ENCODE data around the gene JAK2.
A peak's percentile ranks its signal among the peaks of the same experiment; 100 is the strongest.
"Not testable (repeated sequence)": the region's sequence is repeated elsewhere in the genome, so short reads cannot be mapped to it uniquely, and the experiment has no call there.

Gene JAK2

DNA sequence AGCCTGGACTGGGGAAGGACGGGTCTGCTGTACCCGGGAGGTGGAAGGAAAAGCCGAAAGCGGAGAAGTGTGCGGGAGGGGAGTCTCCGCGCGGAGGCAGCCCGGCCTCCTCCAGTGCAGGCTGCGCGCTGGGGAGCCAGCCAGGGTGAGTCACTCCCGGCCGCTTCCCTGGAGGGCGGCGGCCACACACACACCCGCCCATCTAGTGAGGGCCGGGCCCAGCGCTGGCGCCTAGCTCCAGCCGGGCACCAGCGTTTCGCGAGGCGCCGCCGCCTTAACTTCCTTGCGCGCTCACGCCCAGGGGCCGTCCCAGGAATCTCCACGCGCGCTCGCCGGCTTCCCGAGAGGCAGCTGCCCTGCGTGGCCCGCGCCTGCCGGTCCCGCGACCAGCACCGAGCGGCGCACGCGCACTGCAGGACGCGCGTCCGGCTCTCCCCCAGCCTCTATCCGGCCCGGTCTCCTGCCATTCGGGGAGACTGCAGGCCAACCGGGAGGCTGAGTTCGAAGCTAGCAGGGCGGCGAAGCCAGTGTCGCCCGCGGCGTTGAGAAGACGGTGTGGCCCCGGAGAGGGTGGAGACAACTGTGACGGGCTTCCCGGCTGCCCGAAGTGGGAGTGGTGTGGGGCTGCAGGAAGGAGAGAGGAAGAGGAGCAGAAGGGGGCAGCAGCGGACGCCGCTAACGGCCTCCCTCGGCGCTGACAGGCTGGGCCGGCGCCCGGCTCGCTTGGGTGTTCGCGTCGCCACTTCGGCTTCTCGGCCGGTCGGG, at the start of gene JAK2:
JAK2 (plus strand) TSS at position 652 of the 765 bp plus-strand sequence. CDS start 36,716 bp downstream, outside the sequence.
- no peaks in the 10 kb centered on the region for H3K27me3 ChIP-seq
- no peaks in the 10 kb centered on the region for H3K9me3 ChIP-seq
- peak within 1 kb of the TSS; percentile 82 for H3K27ac ChIP-seq
- peaks cover 5% of the 10 kb centered on the region; the same call in 1 of the 2 replicates for H4K20me1 ChIP-seq
- peak within 1 kb of the TSS; percentile 78 for H3K4me3 ChIP-seq
- H3K36me3 ChIP-seq, result no peaks in the 10 kb centered on the region
- no peak for TF ChIP-seq Cebpa-rat (IDR thresholded peaks at IDR 0.05)
- H3K4me1 ChIP-seq, result peaks cover 30% of the 10 kb centered on the region
- peak within 1 kb of the TSS; percentile 86 for H3K4me2 ChIP-seq
- H3K9ac ChIP-seq, result peak within 1 kb of the TSS; percentile 87

DNA sequence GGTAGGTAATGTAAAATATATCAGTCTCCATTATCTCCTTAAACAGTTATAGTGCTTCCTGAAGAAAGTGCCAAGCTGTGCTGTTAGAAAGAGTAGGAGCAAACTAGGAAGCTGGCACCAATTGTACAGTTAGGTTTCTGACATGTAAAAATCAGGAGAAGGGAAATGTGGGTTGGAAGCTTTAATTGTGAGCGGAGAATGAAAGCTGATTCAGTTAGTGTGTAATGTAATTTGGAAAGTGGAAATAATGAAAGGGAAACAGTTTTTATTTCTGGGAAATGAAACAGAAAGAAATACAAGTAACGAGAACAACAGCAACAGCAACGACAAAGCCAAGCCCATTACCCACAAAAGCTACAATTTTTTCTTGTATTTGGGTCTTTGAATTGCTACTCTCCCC, 48.8 kb upstream of the JAK2 start:
- Histone ChIP-seq H3K9me3 (no peaks in the 10 kb centered on the region), H3K36me3 (no peaks in the 10 kb centered on the region), H3K9ac (no peak overlapping the region), H3K27ac (no peak overlapping the region), H3K4me1 (peaks cover 7% of the 10 kb centered on the region; the same call in 1 of the 2 replicates), H3K4me2 (no peak overlapping the region), H3K4me3 (no peak overlapping the region), H4K20me1 (no peaks in the 10 kb centered on the region), H3K27me3 (no peaks in the 10 kb centered on the region)
- no peak for TF ChIP-seq Cebpa-rat (IDR thresholded peaks at IDR 0.05)

DNA sequence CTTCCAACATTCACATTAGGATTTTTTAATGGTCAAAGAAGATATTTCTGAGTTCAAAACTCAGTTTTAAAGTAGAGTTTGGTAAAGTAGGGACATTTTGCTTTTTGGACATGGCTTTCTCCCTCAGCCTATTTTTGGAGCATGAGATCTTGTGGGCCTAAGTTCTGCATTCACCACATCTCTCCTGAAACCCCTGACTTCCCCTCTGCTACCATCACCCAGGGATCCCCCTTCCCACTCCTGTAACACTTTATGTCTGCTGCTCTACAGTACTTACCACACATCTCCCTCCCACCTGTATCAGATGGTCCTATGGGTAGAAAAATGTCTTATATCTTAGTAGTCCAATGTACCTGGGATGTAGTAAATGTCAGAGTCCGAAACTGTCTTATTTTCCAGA, 48.2 kb upstream of the JAK2 start:
- Histone ChIP-seq H3K36me3 (no peaks in the 10 kb centered on the region), H3K4me3 (no peak overlapping the region), H3K27me3 (no peaks in the 10 kb centered on the region), H4K20me1 (no peaks in the 10 kb centered on the region), H3K27ac (no peak overlapping the region), H3K9ac (no peak overlapping the region), H3K4me2 (no peak overlapping the region), H3K4me1 (peaks cover 7% of the 10 kb centered on the region; the same call in 1 of the 2 replicates), H3K9me3 (no peaks in the 10 kb centered on the region)
- TF ChIP-seq Cebpa-rat (IDR thresholded peaks at IDR 0.05), result no peak

DNA sequence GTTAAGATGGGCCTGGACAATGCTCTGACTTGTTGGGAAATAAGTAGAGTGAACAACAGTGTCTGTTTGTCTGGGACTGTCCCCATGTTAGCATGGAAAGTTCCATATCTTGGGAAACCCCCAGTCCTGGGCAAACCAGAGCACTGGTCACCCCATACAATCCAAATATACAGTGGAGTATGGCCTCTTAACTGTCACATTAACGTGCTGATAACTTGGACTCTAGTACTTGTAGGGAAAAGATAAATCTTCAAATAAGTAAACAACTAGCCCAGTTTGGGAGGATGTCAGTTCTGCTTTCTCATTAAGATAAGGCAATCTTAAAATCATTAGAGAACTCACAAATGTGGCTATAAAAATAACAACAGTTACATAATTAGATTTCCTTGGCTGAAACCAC, 47.6 kb upstream of the JAK2 start:
- TF ChIP-seq Cebpa-rat (IDR thresholded peaks at IDR 0.05), result no peak
- Histone ChIP-seq H3K27ac (no peak overlapping the region), H3K27me3 (no peaks in the 10 kb centered on the region), H3K9ac (no peak overlapping the region), H4K20me1 (no peaks in the 10 kb centered on the region), H3K4me3 (no peak overlapping the region), H3K36me3 (no peaks in the 10 kb centered on the region), H3K4me1 (peaks cover 7% of the 10 kb centered on the region; the same call in 1 of the 2 replicates), H3K4me2 (no peak overlapping the region), H3K9me3 (no peaks in the 10 kb centered on the region)

DNA sequence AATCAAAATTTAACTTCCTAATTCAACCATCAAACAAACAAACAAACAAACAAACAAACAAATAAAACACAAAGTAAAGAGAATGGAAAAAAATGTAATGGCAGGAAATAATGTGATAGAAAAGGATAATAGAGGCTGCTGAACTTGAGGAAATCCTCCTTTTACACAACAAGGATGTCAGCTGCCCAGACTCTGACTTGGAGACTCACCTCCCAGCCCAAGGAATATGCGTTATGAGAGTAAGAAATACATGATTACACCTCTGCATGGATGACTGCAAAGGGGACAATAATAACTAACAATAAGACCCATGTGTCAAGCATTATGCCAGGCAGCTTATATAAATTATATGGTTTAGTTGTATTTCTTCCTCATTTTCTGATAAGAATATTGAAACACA, 46.6 kb upstream of the JAK2 start:
- Histone ChIP-seq H3K4me3 (no peak overlapping the region), H4K20me1 (no peaks in the 10 kb centered on the region), H3K4me1 (peaks cover 7% of the 10 kb centered on the region; the same call in 1 of the 2 replicates), H3K27ac (no peak overlapping the region), H3K9me3 (no peaks in the 10 kb centered on the region), H3K9ac (no peak overlapping the region), H3K36me3 (no peaks in the 10 kb centered on the region), H3K4me2 (no peak overlapping the region), H3K27me3 (no peaks in the 10 kb centered on the region)
- no peak for TF ChIP-seq Cebpa-rat (IDR thresholded peaks at IDR 0.05)

DNA sequence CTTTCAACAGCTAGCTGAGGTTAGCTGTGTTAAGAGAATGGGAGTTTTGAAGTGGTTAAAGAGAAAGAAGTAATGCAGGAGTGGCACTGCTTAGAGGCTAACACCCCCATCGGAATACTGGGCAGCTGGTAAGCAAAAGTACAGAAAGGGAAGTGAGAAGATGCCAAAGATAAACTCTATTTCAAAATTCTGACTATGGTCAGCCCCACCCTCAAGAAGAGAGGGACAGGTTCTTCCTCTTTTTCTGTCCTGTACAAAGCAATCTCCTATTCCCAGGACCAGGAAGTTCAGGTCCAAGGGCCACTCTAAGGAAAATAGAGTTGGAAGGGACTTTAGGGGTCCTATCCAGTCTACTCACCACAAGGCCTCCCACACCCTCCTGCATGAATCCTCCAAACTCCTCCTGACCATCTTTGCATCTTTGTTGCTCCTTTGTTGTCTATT, 45.9 kb upstream of the JAK2 start:
- no peaks in the 10 kb centered on the region for H4K20me1 ChIP-seq
- H3K4me1 ChIP-seq, result peaks cover 7% of the 10 kb centered on the region; the same call in 1 of the 2 replicates
- H3K4me2 ChIP-seq, result no peak overlapping the region
- no peaks in the 10 kb centered on the region for H3K27me3 ChIP-seq
- no peak overlapping the region for H3K27ac ChIP-seq
- no peaks in the 10 kb centered on the region for H3K36me3 ChIP-seq
- no peak overlapping the region for H3K9ac ChIP-seq
- TF ChIP-seq Cebpa-rat (IDR thresholded peaks at IDR 0.05), result no peak
- no peaks in the 10 kb centered on the region for H3K9me3 ChIP-seq
- no peak overlapping the region for H3K4me3 ChIP-seq

DNA sequence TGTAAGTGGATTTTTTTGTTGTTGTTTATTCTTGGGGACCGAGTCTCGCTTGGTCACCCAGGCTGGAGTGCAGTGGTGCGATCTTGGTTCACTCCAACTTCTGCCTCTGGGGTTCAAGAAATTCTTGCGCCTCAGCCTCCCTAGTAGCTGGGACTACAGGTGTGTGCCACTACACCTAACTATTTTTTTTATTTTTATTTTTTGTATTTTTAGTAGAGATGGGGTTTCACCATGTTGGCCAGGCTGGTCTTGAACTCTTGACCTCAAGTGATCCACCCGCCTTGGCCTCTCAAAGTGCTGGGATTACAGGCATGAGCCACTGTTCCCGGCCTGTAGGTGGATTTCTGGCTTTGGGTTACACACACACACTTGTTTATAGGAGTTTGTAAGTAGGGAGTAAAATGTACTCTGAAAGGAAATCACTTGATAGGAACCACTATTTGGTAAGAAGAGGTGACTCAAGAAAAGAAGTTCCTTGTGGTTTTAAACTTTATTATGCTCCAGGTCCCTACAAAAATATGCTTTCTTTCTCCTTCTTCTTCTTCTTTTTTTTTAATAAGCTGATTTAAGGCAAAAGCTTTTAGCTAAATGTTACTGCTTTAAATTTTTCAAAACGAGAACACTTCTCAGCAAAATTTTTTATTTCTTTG, 42.9 kb upstream of the JAK2 start:
- H3K36me3 ChIP-seq, H4K20me1 ChIP-seq, H3K9ac ChIP-seq, H3K4me1 ChIP-seq, H3K4me3 ChIP-seq, H3K27ac ChIP-seq, H3K4me2 ChIP-seq, H3K9me3 ChIP-seq, H3K27me3 ChIP-seq: not testable (repeated sequence)

DNA sequence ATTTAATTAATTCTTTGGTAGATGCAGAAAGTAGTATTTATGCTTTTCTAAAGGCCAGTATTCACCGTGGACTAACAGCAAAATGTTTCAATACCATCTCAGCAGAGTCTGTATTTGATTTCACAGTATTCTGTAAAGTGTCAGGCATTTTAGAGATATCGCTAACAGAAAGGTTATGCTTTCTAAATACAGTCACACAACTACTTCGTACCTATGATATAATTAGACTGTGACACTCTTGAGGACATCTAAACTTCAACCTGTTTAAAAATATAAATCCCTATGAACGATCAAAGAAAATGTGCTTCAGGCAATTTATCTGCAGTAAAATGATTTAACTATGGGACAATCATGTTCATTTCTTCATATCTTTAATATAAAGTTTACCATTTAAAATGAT, 41.7 kb upstream of the JAK2 start:
- Histone ChIP-seq H3K9me3 (no peaks in the 10 kb centered on the region), H3K4me2 (no peak overlapping the region), H3K27me3 (no peaks in the 10 kb centered on the region), H3K36me3 (no peaks in the 10 kb centered on the region), H3K4me1 (peaks cover 7% of the 10 kb centered on the region; the same call in 1 of the 2 replicates), H3K27ac (no peak overlapping the region), H3K4me3 (no peak overlapping the region), H3K9ac (no peak overlapping the region), H4K20me1 (no peaks in the 10 kb centered on the region)
- no peak for TF ChIP-seq Cebpa-rat (IDR thresholded peaks at IDR 0.05)

DNA sequence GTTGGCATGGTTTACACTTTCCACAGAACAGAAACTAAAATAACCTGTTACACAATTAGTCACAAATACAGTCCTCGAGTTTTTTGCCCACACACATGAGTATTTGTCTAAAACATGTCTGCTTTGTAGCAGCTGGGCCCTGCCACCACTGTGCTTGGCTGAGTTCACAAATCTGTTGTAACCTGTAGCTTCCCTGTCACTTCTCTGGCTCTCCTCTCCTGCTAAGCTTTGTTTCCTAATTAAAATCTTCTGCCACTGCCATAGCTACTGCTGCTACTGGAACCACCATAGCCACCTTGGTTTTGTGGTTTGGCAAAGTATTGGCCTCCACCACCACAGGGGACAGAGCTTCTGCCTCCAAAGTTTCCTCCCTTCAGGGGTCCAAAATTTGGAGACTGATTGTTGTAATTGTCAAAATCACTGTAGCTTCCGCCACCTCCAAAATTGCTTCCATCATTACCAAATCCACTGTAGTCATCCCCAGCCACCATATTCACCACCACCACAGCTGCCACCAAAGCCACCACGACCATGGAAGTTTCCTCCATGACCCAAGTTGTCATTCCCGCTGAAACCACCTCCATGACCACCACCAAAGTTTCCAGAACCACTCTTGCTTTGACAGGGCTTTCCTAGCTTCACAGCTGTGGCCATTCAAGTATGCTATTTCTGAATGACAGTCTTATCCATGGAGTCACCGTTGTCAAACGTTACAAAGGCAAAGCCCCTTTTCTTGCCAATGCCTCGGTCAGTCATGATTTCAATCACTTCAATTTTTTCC, 40.5 kb upstream of the JAK2 start:
- H4K20me1 ChIP-seq, H3K9ac ChIP-seq, H3K9me3 ChIP-seq, H3K36me3 ChIP-seq, H3K27ac ChIP-seq, H3K4me2 ChIP-seq, H3K4me1 ChIP-seq, H3K4me3 ChIP-seq, H3K27me3 ChIP-seq: not testable (repeated sequence)

DNA sequence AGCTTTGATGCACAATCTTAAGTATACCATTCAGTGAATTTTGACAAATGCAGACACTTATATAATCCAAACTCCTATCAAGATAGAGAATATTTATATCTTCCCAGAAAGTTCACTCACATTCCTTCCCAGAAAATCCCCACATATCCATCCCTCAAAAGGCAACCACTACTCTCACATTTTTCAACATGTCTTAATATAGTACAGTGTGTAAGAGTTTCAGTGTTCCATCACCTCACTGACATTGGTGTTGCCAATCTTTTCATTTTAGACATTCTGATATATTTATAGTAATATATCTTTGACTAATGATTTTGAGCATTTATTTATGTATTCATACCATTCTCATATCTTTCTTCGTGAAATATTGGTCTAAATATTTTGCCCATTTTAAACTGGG, 38.1 kb upstream of the JAK2 start:
- Histone ChIP-seq H3K27ac (no peak overlapping the region), H3K27me3 (no peaks in the 10 kb centered on the region), H3K4me2 (no peak overlapping the region), H3K4me1 (no peaks in the 10 kb centered on the region), H3K9me3 (no peaks in the 10 kb centered on the region), H3K36me3 (no peaks in the 10 kb centered on the region), H3K9ac (no peak overlapping the region), H4K20me1 (no peaks in the 10 kb centered on the region), H3K4me3 (no peak overlapping the region)
- no peak for TF ChIP-seq Cebpa-rat (IDR thresholded peaks at IDR 0.05)
